K562 (cell line): ENCODE data around the gene COL8A2.

Experiments
- CEBPG ChIP-seq, 3 experiments: fragments of 200-800 bp in 1 of 3; sonication (Bioruptor generic) in 1 of 3; sonication (generic) in 1 of 3; formaldehyde crosslinking in 1 of 3; IDR thresholded peaks in 2 of 3; conservative IDR thresholded peaks in 1 of 3; 2 replicates each; pipeline versions ENCODE4 v1.6.1 to v1.8.0; 2016 to 2022; ENCODE audit warnings: missing compliant biosample characterization in 2 of 3, missing genetic modification characterization in 2 of 3, mild to moderate bottlenecking in 1 of 3, missing genetic modification reagents in 1 of 3
- CREB1 ChIP-seq, 2 experiments: sonication (generic) in 1 of 2; formaldehyde crosslinking in 1 of 2; IDR thresholded peaks; 2 replicates each; pipeline versions ENCODE4 v1.6.1 to v1.8.0; 2012 to 2022; ENCODE audit warnings: inconsistent platforms in 1 of 2, mild to moderate bottlenecking in 1 of 2, missing genetic modification reagents in 1 of 2, moderate library complexity in 1 of 2
- ELF1 ChIP-seq: fragments of 200-800 bp; sonication (Bioruptor generic); IDR thresholded peaks from 2 replicates; pipeline ENCODE4 v1.6.1; 2016; ENCODE audit warnings: missing genetic modification characterization, missing compliant biosample characterization
- EP300 ChIP-seq: IDR thresholded peaks from 2 replicates; pipeline ENCODE4 v1.6.1; 2012; ENCODE audit warnings: low read length, improper control_type of control experiment
- EZH2 ChIP-seq: IDR thresholded peaks from 2 replicates; pipeline ENCODE4 v1.6.1; 2012; ENCODE audit warnings: low read depth, mild to moderate bottlenecking, inconsistent platforms, low read length, borderline replicate concordance
- MAZ ChIP-seq, 2 experiments: fragments of 450-650 bp in 1 of 2; sonication (generic) in 1 of 2; formaldehyde crosslinking; IDR thresholded peaks in 1 of 2; conservative IDR thresholded peaks in 1 of 2; 2 replicates each; pipeline versions ENCODE4 v1.4.0 to v1.5.0; 2020; ENCODE audit warnings: mild to moderate bottlenecking in 1 of 2, missing genetic modification reagents in 1 of 2
- MXD1 ChIP-seq: fragments of 250-450 bp; sonication (Bioruptor Pico); IDR thresholded peaks from 2 replicates; pipeline ENCODE4 v1.8.0; 2021; ENCODE audit warnings: borderline replicate concordance, mild to moderate bottlenecking, moderate library complexity; ENCODE audit not compliant: poor library complexity, severe bottlenecking
- TF ChIP-seq, protein P1 (sequence below): sonication (generic); formaldehyde crosslinking; IDR thresholded peaks from 2 replicates; pipeline ENCODE4 v1.8.0; 2022; ENCODE audit warnings: missing genetic modification reagents, mild to moderate bottlenecking, moderate library complexity, borderline replicate concordance

- TF ChIP-seq, protein P1, sequence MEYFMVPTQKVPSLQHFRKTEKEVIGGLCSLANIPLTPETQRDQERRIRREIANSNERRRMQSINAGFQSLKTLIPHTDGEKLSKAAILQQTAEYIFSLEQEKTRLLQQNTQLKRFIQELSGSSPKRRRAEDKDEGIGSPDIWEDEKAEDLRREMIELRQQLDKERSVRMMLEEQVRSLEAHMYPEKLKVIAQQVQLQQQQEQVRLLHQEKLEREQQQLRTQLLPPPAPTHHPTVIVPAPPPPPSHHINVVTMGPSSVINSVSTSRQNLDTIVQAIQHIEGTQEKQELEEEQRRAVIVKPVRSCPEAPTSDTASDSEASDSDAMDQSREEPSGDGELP (CRISPR knock-in tag) = no peak
- TF ChIP-seq CREB1 (IDR thresholded peaks at IDR 0.05) = no peak
- no peak for TF ChIP-seq CREB1 (CRISPR knock-in tag; IDR thresholded peaks at IDR 0.05)
- TF ChIP-seq CEBPG (CRISPR knock-in tag; IDR thresholded peaks at IDR 0.05) = no peak
- no peak for TF ChIP-seq CEBPG (tag; conservative IDR thresholded peaks at IDR 0.05 in 1 of 2, IDR thresholded peaks at IDR 0.05 in 1 of 2)
- no peak for TF ChIP-seq EZH2
- no peak for TF ChIP-seq ELF1 (tag)
- TF ChIP-seq MAZ (CRISPR knock-in tag; conservative IDR thresholded peaks at IDR 0.05 in 1 of 2, IDR thresholded peaks at IDR 0.05 in 1 of 2) = no peak
- no peak for TF ChIP-seq MXD1
- no peak for TF ChIP-seq EP300
These were observed 37.5 kb downstream of the COL8A2 start for GRCh38 chr1:36087233-36088123.
